ENCODE data around the gene PRTG. TPM values are rescaled to one million over a fixed set of nuclear protein-coding genes. Genes with fewer than 3 reads are reported as not detected.
"Not testable (repeated sequence)": the region's sequence is repeated elsewhere in the genome, so short reads cannot be mapped to it uniquely, and the experiment has no call there.

The PRTG gene
- total RNA-seq (2021; fragmentation: NEBNext Ultra II Directional; extraction: Animal tissue kit (Norgen Biotek cat#: 25700)), result 1 to 10 TPM in 4 of 6 experiments, under 1 TPM in 2; 0.21 to 2.1 (median 1.3) TPM
- long read RNA-seq, result 0 reads

GRCh38 chr15:55742927-55743728, at the start of gene PRTG:
PRTG (minus strand) TSS chr15:55743152; CDS start chr15:55742931, 221 bp downstream.
- no peaks in the 10 kb centered on the region for H3K9me3 Mint-ChIP-seq
- peak within 1 kb of the TSS; percentile 77 for H3K4me3 Mint-ChIP-seq
- DNase-seq, result peak; percentile 11
- no peaks in the 10 kb centered on the region for H3K36me3 Mint-ChIP-seq (ENCODE audit: low read depth)
- H3K4me1 Mint-ChIP-seq (ENCODE audit: low read depth), result no peaks in the 10 kb centered on the region
- TF ChIP-seq CTCF (IDR thresholded peaks at IDR 0.05), result no peak
- no peak within 1 kb of the TSS for H3K27ac Mint-ChIP-seq
- H3K27me3 Mint-ChIP-seq (ENCODE audit: insufficient read depth), result peaks cover 13% of the 10 kb centered on the region; the same call in 1 of the 2 replicates

GRCh38 chr15:55791551-55792400, 48.8 kb upstream of the PRTG start:
- Mint-ChIP-seq H3K27me3 (ENCODE audit: insufficient read depth) (peaks cover 9% of the 10 kb centered on the region), H3K27ac (no peak overlapping the region), H3K4me3 (no peak overlapping the region), H3K36me3 (ENCODE audit: low read depth) (no peaks in the 10 kb centered on the region), H3K4me1 (ENCODE audit: low read depth) (peaks cover 13% of the 10 kb centered on the region), H3K9me3 (no peaks in the 10 kb centered on the region)
- DNase-seq, result peak; percentile 30
- no peak for TF ChIP-seq CTCF (IDR thresholded peaks at IDR 0.05)

- DNase-seq, result no peak
- Mint-ChIP-seq H3K27me3 (ENCODE audit: insufficient read depth) (peaks cover 5% of the 10 kb centered on the region), H3K4me3 (no peak overlapping the region), H3K36me3 (ENCODE audit: low read depth) (no peaks in the 10 kb centered on the region), H3K27ac (no peak overlapping the region), H3K9me3 (no peaks in the 10 kb centered on the region), H3K4me1 (ENCODE audit: low read depth) (peaks cover 13% of the 10 kb centered on the region)
- peak; percentile 81 for TF ChIP-seq CTCF (IDR thresholded peaks at IDR 0.05)
These were observed 46.2 kb upstream of the PRTG start for GRCh38 chr15:55789066-55789660.

- DNase-seq, result no peak
- Mint-ChIP-seq H3K27ac (no peak overlapping the region), H3K27me3 (ENCODE audit: insufficient read depth) (peaks cover 6% of the 10 kb centered on the region), H3K4me3 (no peak overlapping the region), H3K9me3 (no peaks in the 10 kb centered on the region), H3K4me1 (ENCODE audit: low read depth) (peaks cover 1% of the 10 kb centered on the region), H3K36me3 (ENCODE audit: low read depth) (no peaks in the 10 kb centered on the region)
- TF ChIP-seq CTCF (IDR thresholded peaks at IDR 0.05), result no peak
These were observed 43.4 kb upstream of the PRTG start for GRCh38 chr15:55786341-55786740.

- H3K4me3 Mint-ChIP-seq; H3K27me3 Mint-ChIP-seq (ENCODE audit: insufficient read depth); DNase-seq; H3K4me1 Mint-ChIP-seq (ENCODE audit: low read depth); H3K9me3 Mint-ChIP-seq; H3K36me3 Mint-ChIP-seq (ENCODE audit: low read depth); H3K27ac Mint-ChIP-seq: not testable (repeated sequence)
These were observed 42.6 kb upstream of the PRTG start for GRCh38 chr15:55785593-55785992.
